ENCODE results near the gene PLD5.

GRCh38 chr1:242203262-242203661, 321.2 kb downstream of the PLD5 start:
- no peak for TF ChIP-seq REST (IDR thresholded peaks at IDR 0.05; ENCODE audit: low read depth, low read length)
- no peak for TF ChIP-seq CTCF (IDR thresholded peaks at IDR 0.05)
- TF ChIP-seq EP300 (IDR thresholded peaks at IDR 0.05; ENCODE audit: borderline replicate concordance in 1 of 2, low read depth in 1 of 2, low read length in 1 of 2) = no peak
- no peak for TF ChIP-seq USF1 (IDR thresholded peaks at IDR 0.05; ENCODE audit: borderline replicate concordance, low read depth)
